Activated T-helper 1 cell treated with anti-CD3 and anti-CD28 coated beads, Interleukin-2, amount 50 U/mL, for 16 hours (primary cell): ENCODE measurements around the gene CDT1.

ENCODE experiments used
- DNase-seq, 2 donors: peaks; one replicate each; pipeline ENCODE4 v3.0.0-alpha.2; 2020; ENCODE audit warnings: low read depth in 1 of 2, low spot score in 1 of 2

CDT1 gene

GRCh38 chr16:88835383-88835782 lies 31.8 kb downstream of the CDT1 start:
- DNase-seq, result no peak

- no peak for DNase-seq
Observed at GRCh38 chr16:88835818-88836217, 32.2 kb downstream of the CDT1 start.

GRCh38 chr16:88836791-88837190 lies 33.2 kb downstream of the CDT1 start:
- DNase-seq, result no peak

GRCh38 chr16:88837806-88838205 lies 34.2 kb downstream of the CDT1 start:
- no peak for DNase-seq

GRCh38 chr16:88838566-88838965 lies 35.0 kb downstream of the CDT1 start:
- DNase-seq, result no peak

GRCh38 chr16:88839026-88839529 lies 35.5 kb downstream of the CDT1 start:
- DNase-seq, result no peak

GRCh38 chr16:88839745-88840599 lies 36.4 kb downstream of the CDT1 start:
- DNase-seq, result no peak

GRCh38 chr16:88840600-88841215 lies 37.1 kb downstream of the CDT1 start:
- no peak for DNase-seq

- no peak for DNase-seq
Observed at GRCh38 chr16:88841521-88842307, 38.1 kb downstream of the CDT1 start.

GRCh38 chr16:88842308-88842756 lies 38.7 kb downstream of the CDT1 start:
- no peak for DNase-seq

- DNase-seq, result no peak
Observed at GRCh38 chr16:88842806-88843205, 39.2 kb downstream of the CDT1 start.

GRCh38 chr16:88843256-88843655 lies 39.7 kb downstream of the CDT1 start:
- no peak for DNase-seq

- no peak for DNase-seq
Observed at GRCh38 chr16:88844419-88845036, 40.9 kb downstream of the CDT1 start.

GRCh38 chr16:88846088-88846487 lies 42.5 kb downstream of the CDT1 start:
- DNase-seq, result no peak

GRCh38 chr16:88847654-88848053 lies 44.1 kb downstream of the CDT1 start:
- no peak for DNase-seq

- DNase-seq, result no peak
Observed at GRCh38 chr16:88848557-88848956, 45.0 kb downstream of the CDT1 start.

- DNase-seq, result no peak
Observed at GRCh38 chr16:88850531-88851199, 47.1 kb downstream of the CDT1 start.

GRCh38 chr16:88851616-88852015 lies 48.0 kb downstream of the CDT1 start:
- no peak for DNase-seq

GRCh38 chr16:88853325-88853941 lies 49.8 kb downstream of the CDT1 start:
- DNase-seq, result no peak
